Astrocyte of the spinal cord (primary cell): ENCODE results near the gene ABCA3.
"Not testable (repeated sequence)": the region's sequence is repeated elsewhere in the genome, so short reads cannot be mapped to it uniquely, and the experiment has no call there.

Source experiments
- DNase-seq: peaks from one replicate; pipeline ENCODE4 v3.0.0; 2011; ENCODE audit warnings: low read depth, low spot score
- H3K4me3 ChIP-seq: 2 replicates; pipeline ENCODE4 v1.5.1; 2011; ENCODE audit warnings: low read depth, mild to moderate bottlenecking, low read length, moderate library complexity
- in situ Hi-C: cut with HindIII; loops from 2 replicates; pipeline ENCODE4 v1.10.0; 2017; ENCODE audit warnings: low sequenced_read_pairs
- TF ChIP-seq, protein P1 (sequence below): IDR thresholded peaks from 2 replicates; pipeline ENCODE4 v1.5.1; 2012; ENCODE audit warnings: low read depth, mild to moderate bottlenecking, low read length, inconsistent platforms

ABCA3 gene

GRCh38 chr16:2340564-2341455 lies at the start of gene ABCA3:
TSS of gene ABCA3 (minus strand) at chr16:2340728. CDS start at chr16:2326466, 14,262 bp downstream.
- in situ Hi-C loops, result no loop called here
- peak; percentile 92 for DNase-seq
- H3K4me3 ChIP-seq, result peak within 1 kb of the TSS; percentile 52
- TF ChIP-seq, protein P1, sequence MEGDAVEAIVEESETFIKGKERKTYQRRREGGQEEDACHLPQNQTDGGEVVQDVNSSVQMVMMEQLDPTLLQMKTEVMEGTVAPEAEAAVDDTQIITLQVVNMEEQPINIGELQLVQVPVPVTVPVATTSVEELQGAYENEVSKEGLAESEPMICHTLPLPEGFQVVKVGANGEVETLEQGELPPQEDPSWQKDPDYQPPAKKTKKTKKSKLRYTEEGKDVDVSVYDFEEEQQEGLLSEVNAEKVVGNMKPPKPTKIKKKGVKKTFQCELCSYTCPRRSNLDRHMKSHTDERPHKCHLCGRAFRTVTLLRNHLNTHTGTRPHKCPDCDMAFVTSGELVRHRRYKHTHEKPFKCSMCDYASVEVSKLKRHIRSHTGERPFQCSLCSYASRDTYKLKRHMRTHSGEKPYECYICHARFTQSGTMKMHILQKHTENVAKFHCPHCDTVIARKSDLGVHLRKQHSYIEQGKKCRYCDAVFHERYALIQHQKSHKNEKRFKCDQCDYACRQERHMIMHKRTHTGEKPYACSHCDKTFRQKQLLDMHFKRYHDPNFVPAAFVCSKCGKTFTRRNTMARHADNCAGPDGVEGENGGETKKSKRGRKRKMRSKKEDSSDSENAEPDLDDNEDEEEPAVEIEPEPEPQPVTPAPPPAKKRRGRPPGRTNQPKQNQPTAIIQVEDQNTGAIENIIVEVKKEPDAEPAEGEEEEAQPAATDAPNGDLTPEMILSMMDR, result peak; percentile 84

DNA sequence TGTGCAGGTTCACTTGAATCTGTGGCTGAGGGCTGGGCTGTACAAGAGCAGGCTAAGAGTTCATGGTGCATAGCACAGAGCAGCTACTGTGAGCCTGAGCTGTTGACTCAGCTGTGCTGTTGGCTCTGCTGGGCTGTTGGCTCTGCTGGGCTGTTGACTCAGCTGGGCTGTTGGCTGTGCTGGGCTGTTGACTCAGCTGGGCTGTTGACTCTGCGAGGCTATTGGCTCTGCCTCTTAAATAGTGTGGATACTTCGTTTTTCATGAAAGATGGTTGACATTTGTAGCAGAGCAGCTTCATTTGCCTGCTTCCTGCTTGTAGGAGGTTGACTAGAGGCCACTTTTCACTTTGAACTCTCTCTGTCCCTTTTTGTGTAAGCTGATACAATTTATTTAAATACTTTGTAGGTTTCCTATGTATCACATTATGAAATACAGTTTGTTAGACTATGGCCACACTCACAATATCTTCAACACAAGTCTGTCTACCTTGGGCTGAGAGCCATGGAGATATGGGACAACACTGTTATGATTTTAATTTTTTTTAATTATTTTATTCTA lies 48.4 kb upstream of the ABCA3 start:
- H3K4me3 ChIP-seq, result no peak overlapping the region
- peak; percentile 92 for DNase-seq
- TF ChIP-seq, protein P1, result no peak
- in situ Hi-C loops, result no loop called here

DNA sequence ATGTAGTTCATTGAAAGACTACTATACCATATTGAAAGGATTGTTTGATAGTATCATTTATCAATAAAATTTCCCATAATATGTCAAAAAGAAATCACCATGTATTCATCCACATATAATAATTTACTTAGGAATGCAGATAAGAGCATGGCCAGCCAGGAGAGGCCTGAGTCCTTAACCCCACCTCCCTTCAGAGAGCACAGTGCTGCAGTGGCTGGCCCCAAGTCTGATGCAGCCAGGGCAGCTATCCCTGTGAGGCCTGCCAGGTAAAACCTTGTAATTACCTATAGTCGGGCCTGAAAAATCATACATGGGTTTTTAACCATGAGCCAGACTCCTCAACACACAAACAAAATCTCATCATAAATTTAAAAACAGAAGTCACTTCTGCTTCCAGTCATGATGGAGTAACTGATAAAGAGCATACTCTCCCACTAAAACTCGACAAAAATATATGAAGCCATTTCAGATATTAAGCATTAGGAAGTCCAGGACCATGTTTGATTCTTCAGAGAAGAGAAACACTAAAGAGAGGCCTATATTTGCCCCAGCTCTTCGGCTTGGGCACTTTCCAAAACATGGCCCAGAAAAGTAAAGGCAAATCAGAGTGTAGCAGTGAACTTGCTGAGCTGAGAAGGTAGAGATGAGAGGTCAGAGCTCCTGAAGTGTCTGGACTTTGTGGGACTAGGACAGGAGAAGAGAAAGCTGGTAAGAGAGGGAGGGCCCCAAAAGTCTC lies 47.8 kb upstream of the ABCA3 start:
- in situ Hi-C loops, result no loop called here
- H3K4me3 ChIP-seq, result no peak overlapping the region
- TF ChIP-seq, protein P1, result no peak
- peak; percentile 19 for DNase-seq

DNA sequence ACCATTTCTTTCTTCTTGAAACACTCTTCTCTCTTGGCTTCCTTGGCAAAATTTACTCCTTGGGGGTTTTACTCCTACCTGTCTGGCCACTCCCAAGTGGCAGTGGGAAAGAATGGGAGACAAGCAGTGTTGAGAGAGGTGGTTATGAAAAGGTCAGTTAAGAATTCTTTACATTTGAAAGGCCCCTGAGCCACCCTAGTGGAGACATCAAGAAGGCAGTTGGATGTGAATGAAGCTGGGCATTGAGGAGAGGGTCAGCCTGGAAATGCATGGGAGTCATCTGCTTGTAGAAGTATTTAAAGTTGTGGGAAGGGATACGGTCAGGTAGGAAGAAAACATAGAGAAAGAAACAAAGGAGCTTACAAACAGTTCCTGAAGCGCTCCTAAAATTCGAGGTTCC lies 46.5 kb upstream of the ABCA3 start:
- TF ChIP-seq, protein P1, result peak; percentile 47
- DNase-seq, result no peak
- in situ Hi-C loops, result no loop called here
- no peak overlapping the region for H3K4me3 ChIP-seq

DNA sequence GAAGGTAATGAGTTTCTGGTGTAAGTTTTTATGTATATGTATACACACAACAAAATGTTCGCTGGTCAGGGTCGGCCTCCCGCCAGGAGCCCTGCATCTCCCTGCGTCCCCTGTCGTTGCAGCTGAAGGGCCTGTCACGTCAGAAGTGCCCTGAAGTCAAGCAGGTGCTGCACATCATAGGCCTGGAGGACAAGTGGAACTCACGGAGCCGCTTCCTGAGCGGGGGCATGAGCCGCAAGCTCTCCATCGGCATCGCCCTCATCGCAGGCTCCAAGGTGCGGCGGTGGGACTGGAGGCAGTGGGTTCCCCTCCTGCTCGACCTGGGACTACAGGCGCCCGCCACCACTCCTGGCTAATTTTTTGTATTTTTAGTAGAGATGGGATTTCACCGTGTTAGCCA lies 45.5 kb upstream of the ABCA3 start:
- H3K4me3 ChIP-seq, in situ Hi-C loops, DNase-seq: not testable (repeated sequence)

- no peak overlapping the region for H3K4me3 ChIP-seq
- TF ChIP-seq, protein P1, result no peak
- no peak for DNase-seq
- in situ Hi-C loops, result no loop called here
Observed at GRCh38 chr16:2385190-2385836, 44.8 kb upstream of the ABCA3 start.
